ENCODE measurements around the gene CFAP77. TPM values are rescaled to one million over a fixed set of nuclear protein-coding genes. Genes with fewer than 3 reads are reported as not detected.

The CFAP77 gene
- total RNA-seq, 2 donors from 2014 or later, result 2.4 TPM; not detected in 1

- H3K4me3 ChIP-seq, result no peak overlapping the region
- no peak for DNase-seq (ENCODE audit: low spot score)
- peaks cover 0 to 4% of the 10 kb centered on the region in 2 donors for H3K36me3 ChIP-seq
- H3K4me1 ChIP-seq (replicated peaks), result no peaks in the 10 kb centered on the region
- intact Hi-C loops (cut with DNase I), result no loop called here
- no peaks in the 10 kb centered on the region for H3K27me3 ChIP-seq (replicated peaks; ENCODE audit: insufficient read depth)
- H3K9me3 ChIP-seq, result no peaks in the 10 kb centered on the region
- H3K27ac ChIP-seq, result no peak overlapping the region
- 91% methylated on average over 16 of the region's 16 CpGs for WGBS
- no peak for TF ChIP-seq POLR2AphosphoS5 (IDR thresholded peaks at IDR 0.05)
- TF ChIP-seq POLR2A (IDR thresholded peaks at IDR 0.05), result no peak
- TF ChIP-seq CTCF (IDR thresholded peaks at IDR 0.05), result no peak
These were observed 187.2 kb downstream of the CFAP77 start for GRCh38 chr9:132597073-132597775.

- Histone ChIP-seq H3K27me3 (replicated peaks; ENCODE audit: insufficient read depth) (no peaks in the 10 kb centered on the region), H3K4me1 (replicated peaks) (no peaks in the 10 kb centered on the region), H3K36me3 (peaks cover 0 to 4% of the 10 kb centered on the region in 2 donors), H3K9me3 (no peaks in the 10 kb centered on the region), H3K4me3 (no peak overlapping the region), H3K27ac (no peak overlapping the region)
- intact Hi-C loops (cut with DNase I), result no loop called here
- WGBS, result 88% methylated on average over 12 of the region's 12 CpGs
- no peak for DNase-seq (ENCODE audit: low spot score)
- TF ChIP-seq POLR2A (IDR thresholded peaks at IDR 0.05) (no peak), CTCF (IDR thresholded peaks at IDR 0.05) (no peak), POLR2AphosphoS5 (IDR thresholded peaks at IDR 0.05) (no peak)
These were observed 190.4 kb downstream of the CFAP77 start for GRCh38 chr9:132600326-132600984.

- intact Hi-C loops (cut with DNase I), result no loop called here
- no peak overlapping the region for H3K4me3 ChIP-seq
- H3K9me3 ChIP-seq, result no peaks in the 10 kb centered on the region
- H3K27ac ChIP-seq, result no peak overlapping the region
- H3K4me1 ChIP-seq (replicated peaks), result no peaks in the 10 kb centered on the region
- H3K36me3 ChIP-seq, result peaks cover 0 to 4% of the 10 kb centered on the region in 2 donors
- no peak for DNase-seq (ENCODE audit: low spot score)
- TF ChIP-seq CTCF (IDR thresholded peaks at IDR 0.05), result no peak
- no peak for TF ChIP-seq POLR2AphosphoS5 (IDR thresholded peaks at IDR 0.05)
- no peak for TF ChIP-seq POLR2A (IDR thresholded peaks at IDR 0.05)
- H3K27me3 ChIP-seq (replicated peaks; ENCODE audit: insufficient read depth), result no peaks in the 10 kb centered on the region
- WGBS, result 81% methylated on average over 3 of the region's 3 CpGs
These were observed 192.2 kb downstream of the CFAP77 start for GRCh38 chr9:132602207-132602606.

- TF ChIP-seq POLR2AphosphoS5 (IDR thresholded peaks at IDR 0.05), result no peak
- TF ChIP-seq CTCF (IDR thresholded peaks at IDR 0.05), result no peak
- no peak for TF ChIP-seq POLR2A (IDR thresholded peaks at IDR 0.05)
- H3K27ac ChIP-seq, result no peak overlapping the region
- no peaks in the 10 kb centered on the region for H3K9me3 ChIP-seq
- no peak for DNase-seq (ENCODE audit: low spot score)
- H3K4me3 ChIP-seq, result no peak overlapping the region
- no peaks in the 10 kb centered on the region for H3K27me3 ChIP-seq (replicated peaks; ENCODE audit: insufficient read depth)
- peaks cover 0 to under 1% of the 10 kb centered on the region in 2 donors for H3K36me3 ChIP-seq
- H3K4me1 ChIP-seq (replicated peaks), result no peaks in the 10 kb centered on the region
- intact Hi-C loops (cut with DNase I), result no loop called here
- 91% methylated on average over 6 of the region's 6 CpGs for WGBS
These were observed 195.4 kb downstream of the CFAP77 start for GRCh38 chr9:132605387-132605786.

DNA sequence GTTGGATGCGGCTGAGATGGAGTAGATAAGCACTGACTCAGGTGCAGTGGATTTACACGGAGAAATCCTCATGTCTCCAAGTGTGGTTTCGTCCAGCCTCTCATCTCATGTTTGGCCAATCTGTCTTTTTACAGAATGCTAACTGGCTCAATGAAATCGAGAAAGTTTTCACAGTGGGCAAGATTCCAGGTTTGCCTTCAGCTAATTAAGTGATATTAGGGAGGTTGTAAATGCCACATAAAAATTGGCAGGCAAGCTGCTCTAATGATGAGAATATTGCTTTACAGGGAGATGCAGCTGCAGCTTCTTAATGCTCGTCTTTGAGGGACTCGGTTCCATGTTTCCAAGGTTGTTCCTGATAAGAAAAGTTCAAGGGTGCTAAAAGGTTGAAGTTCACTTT lies 196.1 kb downstream of the CFAP77 start:
- 61% methylated on average over 6 of the region's 6 CpGs for WGBS
- intact Hi-C loops (cut with DNase I), result no loop called here
- H3K4me3 ChIP-seq, result no peak overlapping the region
- no peaks in the 10 kb centered on the region for H3K27me3 ChIP-seq (replicated peaks; ENCODE audit: insufficient read depth)
- H3K9me3 ChIP-seq, result no peaks in the 10 kb centered on the region
- DNase-seq (ENCODE audit: low spot score), result no peak
- H3K27ac ChIP-seq, result no peak overlapping the region
- H3K36me3 ChIP-seq, result peaks cover 2 to 3% of the 10 kb centered on the region in 2 donors
- H3K4me1 ChIP-seq (replicated peaks), result no peaks in the 10 kb centered on the region
- TF ChIP-seq POLR2AphosphoS5 (IDR thresholded peaks at IDR 0.05) (no peak), POLR2A (IDR thresholded peaks at IDR 0.05) (no peak), CTCF (IDR thresholded peaks at IDR 0.05) (no peak)

All from prostate gland (tissue), 2 donors.